H9 (cell line): ENCODE results near the gene SLC25A25. TPM values are rescaled to one million over a fixed set of nuclear protein-coding genes. Genes with fewer than 3 reads are reported as not detected.

ENCODE experiments used
- DNase-seq: peaks from one replicate; pipeline ENCODE4 v3.0.0-alpha.2; 2017
- H2AFZ ChIP-seq: one replicate; pipeline ENCODE4 v1.6.1; 2013; ENCODE audit warnings: mild to moderate bottlenecking, low read length, control low read depth, moderate library complexity
- H2AK5ac ChIP-seq: 2 replicates; pipeline ENCODE4 v1.6.1; 2013; ENCODE audit warnings: low read length, control low read depth, mixed read lengths; ENCODE audit not compliant: insufficient read length
- H2BK120ac ChIP-seq: one replicate; pipeline ENCODE4 v1.6.1; 2013; ENCODE audit warnings: low read depth, mild to moderate bottlenecking, low read length, control low read depth, inconsistent platforms; ENCODE audit not compliant: poor library complexity, severe bottlenecking
- H2BK12ac ChIP-seq: 2 replicates; pipeline ENCODE4 v1.6.1; 2013; ENCODE audit warnings: low read length, control low read depth, mixed read lengths, low read depth; ENCODE audit not compliant: insufficient read length
- H2BK15ac ChIP-seq: 2 replicates; pipeline ENCODE4 v1.6.1; 2013; ENCODE audit warnings: low read depth, low read length, control low read depth
- H2BK20ac ChIP-seq: one replicate; pipeline ENCODE4 v1.6.1; 2013; ENCODE audit warnings: low read depth, mild to moderate bottlenecking, low read length, control low read depth, inconsistent platforms; ENCODE audit not compliant: poor library complexity, severe bottlenecking
- H2BK5ac ChIP-seq: 2 replicates; pipeline ENCODE4 v1.6.1; 2013; ENCODE audit warnings: low read length, control low read depth, mixed read lengths; ENCODE audit not compliant: insufficient read length
- H3K14ac ChIP-seq: 2 replicates; pipeline ENCODE4 v1.6.1; 2013; ENCODE audit warnings: low read length, control low read depth; ENCODE audit not compliant: insufficient read depth
- H3K18ac ChIP-seq: 2 replicates; pipeline ENCODE4 v1.6.1; 2013; ENCODE audit warnings: low read depth, mild to moderate bottlenecking, mixed read lengths, low read length, control low read depth; ENCODE audit not compliant: insufficient read length
- H3K23ac ChIP-seq: 2 replicates; pipeline ENCODE4 v1.6.1; 2013; ENCODE audit warnings: low read length, control low read depth, mixed read lengths, low read depth; ENCODE audit not compliant: insufficient read length
- H3K23me2 ChIP-seq: 2 replicates; pipeline ENCODE4 v1.6.1; 2013; ENCODE audit warnings: low read depth, mild to moderate bottlenecking, mixed read lengths, low read length, control low read depth; ENCODE audit not compliant: insufficient read length, poor library complexity, severe bottlenecking
- H3K27ac ChIP-seq: 2 replicates; pipeline ENCODE4 v1.5.1; 2013; ENCODE audit warnings: low read length, control low read depth, mixed read lengths, low read depth; ENCODE audit not compliant: insufficient read length
- H3K27me3 ChIP-seq: 2 replicates; pipeline ENCODE4 v1.6.1; 2013; ENCODE audit warnings: low read length, control low read depth, inconsistent platforms; ENCODE audit not compliant: insufficient read depth
- H3K4ac ChIP-seq: 2 replicates; pipeline ENCODE4 v1.6.1; 2013; ENCODE audit warnings: low read depth, mild to moderate bottlenecking, control low read depth, inconsistent platforms, low read length, moderate library complexity
- H3K4me1 ChIP-seq: 2 replicates; pipeline ENCODE4 v1.6.1; 2013; ENCODE audit warnings: low read length, control low read depth, inconsistent platforms; ENCODE audit not compliant: insufficient read depth
- H3K4me2 ChIP-seq: 2 replicates; pipeline ENCODE4 v1.6.1; 2013; ENCODE audit warnings: low read length, control low read depth, mixed read lengths; ENCODE audit not compliant: insufficient read length, insufficient read depth
- H3K56ac ChIP-seq: 2 replicates; pipeline ENCODE4 v1.6.1; 2013; ENCODE audit warnings: low read depth, mild to moderate bottlenecking, mixed read lengths, low read length, control low read depth; ENCODE audit not compliant: insufficient read length
- H3K79me1 ChIP-seq: 2 replicates; pipeline ENCODE4 v1.6.1; 2013; ENCODE audit warnings: low read depth, mild to moderate bottlenecking, moderate library complexity, low read length, control low read depth, inconsistent platforms; ENCODE audit not compliant: insufficient read depth, poor library complexity, severe bottlenecking
- H3K79me2 ChIP-seq: 2 replicates; pipeline ENCODE4 v1.6.1; 2013; ENCODE audit warnings: low read length, control low read depth, inconsistent platforms; ENCODE audit not compliant: insufficient read depth
- H3K9ac ChIP-seq: 2 replicates; pipeline ENCODE4 v1.6.1; 2013; ENCODE audit warnings: low read length, control low read depth, mixed read lengths; ENCODE audit not compliant: insufficient read length; ENCODE audit errors: extremely low read depth
- H3K9me3 ChIP-seq: one replicate; pipeline ENCODE4 v1.6.1; 2013; ENCODE audit warnings: low read depth, low read length, inconsistent platforms; ENCODE audit not compliant: control insufficient read depth
- H3T11ph ChIP-seq: one replicate; pipeline ENCODE4 v1.6.1; 2013; ENCODE audit warnings: mild to moderate bottlenecking, low read length, control low read depth, inconsistent platforms
- H4K20me1 ChIP-seq: one replicate; pipeline ENCODE4 v1.6.1; 2013; ENCODE audit not compliant: control insufficient read depth, insufficient read length, insufficient read depth
- H4K5ac ChIP-seq: 2 replicates; pipeline ENCODE4 v1.6.1; 2013; ENCODE audit warnings: low read depth, mild to moderate bottlenecking, mixed read lengths, low read length, control low read depth; ENCODE audit not compliant: insufficient read length
- H4K8ac ChIP-seq: replicated peaks from 2 replicates; pipeline ENCODE4 v1.6.1; 2013; ENCODE audit warnings: low read length, control low read depth, mixed read lengths, low read depth; ENCODE audit not compliant: insufficient read length
- H4K91ac ChIP-seq: 2 replicates; pipeline ENCODE4 v1.6.1; 2013; ENCODE audit warnings: low read depth, mild to moderate bottlenecking, moderate library complexity, mixed read lengths, low read length, control low read depth; ENCODE audit not compliant: insufficient read length
- H3K27ac Mint-ChIP-seq, 3 experiments: 2 replicates in 2 of 3; 3 replicates in 1 of 3; pipeline ENCODE4 v1.8.0; 2020 to 2021; ENCODE audit warnings: mixed read lengths in 3 of 3, mild to moderate bottlenecking in 1 of 3, moderate library complexity in 1 of 3
- H3K27me3 Mint-ChIP-seq: 2 replicates; pipeline ENCODE4 v1.8.0; 2021; ENCODE audit warnings: low read depth, mild to moderate bottlenecking, moderate library complexity, mixed read lengths
- H3K36me3 Mint-ChIP-seq, 3 experiments: 2 replicates in 2 of 3; 3 replicates in 1 of 3; pipeline ENCODE4 v1.8.0; 2020 to 2021; ENCODE audit warnings: low read depth in 3 of 3, mixed read lengths in 3 of 3; ENCODE audit not compliant: insufficient read depth in 1 of 3
- H3K4me1 Mint-ChIP-seq, 2 experiments: 2 replicates each; pipeline ENCODE4 v1.8.0; 2020; ENCODE audit warnings: mixed read lengths in 2 of 2
- H3K4me3 Mint-ChIP-seq, 2 experiments: 2 replicates in 1 of 2; 3 replicates in 1 of 2; pipeline ENCODE4 v1.8.0; 2020 to 2021; ENCODE audit warnings: mild to moderate bottlenecking in 2 of 2, mixed read lengths in 2 of 2, moderate library complexity in 1 of 2
- H3K9me3 Mint-ChIP-seq, 2 experiments: 2 replicates in 1 of 2; 3 replicates in 1 of 2; pipeline ENCODE4 v1.8.0; 2020; ENCODE audit warnings: mild to moderate bottlenecking in 2 of 2, mixed read lengths in 2 of 2, moderate library complexity in 1 of 2
- WGBS: extraction: QIAGEN DNeasy Blood & Tissue Kit; methylation state at CpG from one replicate; pipeline ENCODE4 v1.1.7; 2013; ENCODE audit warnings: missing lambda C conversion rate, low lambda C conversion rate, mixed read lengths; ENCODE audit not compliant: insufficient read length; ENCODE audit errors: extremely low coverage; 5-methylcytosine and 5-hydroxymethylcytosine counted together
- total RNA-seq: library from RNA; stranded (reverse); gene quantifications from 2 replicates; pipeline ENCODE4 v1.2.1, GENCODE V29; 2021
- TF ChIP-seq, protein P1 (sequence below): fragments of 200-600 bp; sonication (generic); conservative IDR thresholded peaks from 3 replicates; pipeline ENCODE4 v1.8.0; 2021; ENCODE audit warnings: antibody characterized with exemption, mild to moderate bottlenecking

Gene SLC25A25
- total RNA-seq, 1 experiment from 2014 or later = 16.9 TPM

DNA sequence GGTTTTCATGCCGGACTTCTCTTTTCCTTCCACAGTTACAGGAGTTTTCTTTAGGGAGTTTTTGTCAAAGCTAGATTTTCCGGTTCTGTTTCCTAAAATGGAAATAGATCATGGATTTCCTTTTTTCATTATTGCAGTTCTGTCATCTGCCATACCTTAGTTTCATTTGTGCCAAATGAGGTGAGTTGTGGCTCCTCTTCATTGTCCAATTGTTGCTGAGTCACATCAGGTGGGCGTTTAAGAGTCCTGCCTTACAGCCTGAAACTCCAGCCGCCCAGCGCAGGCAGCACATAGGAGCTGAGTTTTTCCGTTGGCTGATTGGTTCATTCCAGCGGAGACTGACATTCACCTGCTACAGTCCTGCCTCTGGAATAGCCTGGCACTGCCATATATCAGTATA, 14.1 kb downstream of the SLC25A25 start:
- Mint-ChIP-seq H3K36me3 (peaks cover 0 to 8% (median 5%) of the 10 kb centered on the region in 3 experiments; a peak in 3 of 7 replicates), H3K27me3 (no peaks in the 10 kb centered on the region), H3K4me1 (peaks cover 32 to 35% of the 10 kb centered on the region in 2 experiments), H3K27ac (peak overlapping the region; percentile 70 to 97 (median 95); a peak in 4 of 7 replicates), H3K4me3 (no peak overlapping the region), H3K9me3 (no peaks in the 10 kb centered on the region)
- WGBS = no CpG with 5 or more reads among the region's 7 CpGs
- Histone ChIP-seq H2BK15ac (no peak overlapping the region), H3K9ac (peak overlapping the region; percentile 23), H3K18ac (no peak overlapping the region), H4K5ac (no peak overlapping the region), H2BK12ac (no peak overlapping the region), H3T11ph (no peak overlapping the region), H3K4me1 (peaks cover 4% of the 10 kb centered on the region; the same call in 1 of the 2 replicates), H4K8ac (no peak overlapping the region), H2BK20ac (no peak overlapping the region), H3K23me2 (no peaks in the 10 kb centered on the region), H2AFZ (no peak overlapping the region), H3K56ac (no peak overlapping the region), H3K79me1 (peaks cover 3% of the 10 kb centered on the region), H3K4me2 (no peak overlapping the region), H2AK5ac (no peak overlapping the region), H3K27ac (no peak overlapping the region), H4K91ac (no peak overlapping the region), H3K4ac (no peak overlapping the region), H3K79me2 (no peaks in the 10 kb centered on the region; the same call in 1 of the 2 replicates), H2BK5ac (no peak overlapping the region), H4K20me1 (no peaks in the 10 kb centered on the region), H3K27me3 (no peaks in the 10 kb centered on the region), H3K9me3 (no peaks in the 10 kb centered on the region), H3K14ac (no peak overlapping the region), H2BK120ac (no peak overlapping the region), H3K23ac (no peak overlapping the region)
- no peak for DNase-seq
- TF ChIP-seq, protein P1, sequence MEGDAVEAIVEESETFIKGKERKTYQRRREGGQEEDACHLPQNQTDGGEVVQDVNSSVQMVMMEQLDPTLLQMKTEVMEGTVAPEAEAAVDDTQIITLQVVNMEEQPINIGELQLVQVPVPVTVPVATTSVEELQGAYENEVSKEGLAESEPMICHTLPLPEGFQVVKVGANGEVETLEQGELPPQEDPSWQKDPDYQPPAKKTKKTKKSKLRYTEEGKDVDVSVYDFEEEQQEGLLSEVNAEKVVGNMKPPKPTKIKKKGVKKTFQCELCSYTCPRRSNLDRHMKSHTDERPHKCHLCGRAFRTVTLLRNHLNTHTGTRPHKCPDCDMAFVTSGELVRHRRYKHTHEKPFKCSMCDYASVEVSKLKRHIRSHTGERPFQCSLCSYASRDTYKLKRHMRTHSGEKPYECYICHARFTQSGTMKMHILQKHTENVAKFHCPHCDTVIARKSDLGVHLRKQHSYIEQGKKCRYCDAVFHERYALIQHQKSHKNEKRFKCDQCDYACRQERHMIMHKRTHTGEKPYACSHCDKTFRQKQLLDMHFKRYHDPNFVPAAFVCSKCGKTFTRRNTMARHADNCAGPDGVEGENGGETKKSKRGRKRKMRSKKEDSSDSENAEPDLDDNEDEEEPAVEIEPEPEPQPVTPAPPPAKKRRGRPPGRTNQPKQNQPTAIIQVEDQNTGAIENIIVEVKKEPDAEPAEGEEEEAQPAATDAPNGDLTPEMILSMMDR = no peak
